GM12892 (cell line): ENCODE results near the gene VSIR.

Experiments used
- DNase-seq: peaks from one replicate; pipeline ENCODE4 v3.0.0; 2011; ENCODE audit not compliant: insufficient read length
- FAIRE-seq: peaks from 2 replicates; lab custom pipeline; 2011; peaks lifted over from hg19 to GRCh38; lab: Jason Lieb, UNC
- POLR2A ChIP-seq: IDR thresholded peaks from 2 replicates; pipeline ENCODE4 v1.6.1; 2011; ENCODE audit warnings: low read depth, low read length, control low read depth
- POLR2AphosphoS5 ChIP-seq: IDR thresholded peaks from 2 replicates; pipeline ENCODE4 v1.6.1; 2011; ENCODE audit warnings: low read depth, low read length, control low read depth
- TAF1 ChIP-seq: IDR thresholded peaks from 2 replicates; pipeline ENCODE4 v1.6.1; 2011; ENCODE audit warnings: low read depth, mild to moderate bottlenecking, control low read depth, low read length, borderline replicate concordance

The VSIR gene

GRCh38 chr10:71727105-71727737 is 46.1 kb downstream of the VSIR start:
- no peak for FAIRE-seq
- no peak for TF ChIP-seq POLR2A
- TF ChIP-seq POLR2AphosphoS5, result no peak
- no peak for TF ChIP-seq TAF1
- peak; percentile 58 for DNase-seq

- DNase-seq, result no peak
- no peak for FAIRE-seq
- TF ChIP-seq POLR2AphosphoS5 (no peak), TAF1 (0 out of 2 replicates have a peak, but pooled peaks have one; percentile 12)
Observed at GRCh38 chr10:71726580-71727104, 46.7 kb downstream of the VSIR start.

DNA sequence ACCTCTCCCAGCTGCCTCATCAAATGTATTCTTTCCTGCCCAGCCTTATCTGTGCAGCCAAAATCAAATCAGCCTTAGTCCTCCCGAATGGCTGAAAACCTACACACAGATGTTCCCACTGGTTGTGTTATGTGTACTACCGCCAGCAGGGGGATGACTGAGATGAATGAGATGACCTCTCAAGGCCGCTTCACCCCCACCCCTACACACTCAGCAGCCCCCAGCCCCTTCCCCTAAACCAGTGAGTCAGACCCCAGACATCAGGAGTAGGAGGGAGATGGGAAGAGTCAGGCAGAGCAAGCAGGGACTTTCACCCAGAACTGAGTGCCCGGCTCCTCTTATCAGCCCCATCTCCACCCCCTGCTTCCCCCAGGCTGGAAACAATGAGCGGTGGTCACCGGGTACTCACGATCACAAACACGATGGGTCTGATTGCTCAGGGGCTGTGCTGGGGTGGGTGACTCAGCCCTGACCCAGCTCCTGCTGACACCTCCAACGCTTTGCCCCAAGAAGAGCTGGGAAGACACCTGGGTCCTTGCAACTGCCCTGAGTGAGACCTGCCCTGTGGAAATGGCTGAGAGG is 47.2 kb downstream of the VSIR start:
- DNase-seq, result no peak
- peak; percentile 83 for FAIRE-seq

DNA sequence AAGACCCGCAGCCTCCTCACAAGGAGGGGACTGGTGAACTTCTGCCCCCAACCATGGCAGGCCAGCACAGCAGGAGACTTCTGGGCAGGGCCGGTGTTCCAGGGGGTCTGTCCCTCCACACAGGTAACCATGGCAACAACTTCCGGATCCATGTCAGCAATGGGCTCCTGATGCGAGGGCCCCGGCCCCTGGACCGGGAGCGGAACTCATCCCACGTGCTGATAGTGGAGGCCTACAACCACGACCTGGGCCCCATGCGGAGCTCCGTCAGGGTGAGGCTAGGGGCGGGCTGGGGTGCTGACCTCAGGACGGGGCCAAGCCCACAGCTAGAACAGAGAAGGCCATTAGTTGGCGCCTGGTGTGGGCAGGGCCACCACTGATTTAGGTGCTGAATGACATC is 48.1 kb downstream of the VSIR start:
- FAIRE-seq (no peak), DNase-seq (no peak)
- TF ChIP-seq POLR2AphosphoS5 (no peak), TAF1 (no peak), POLR2A (no peak)

More for the DNA sequence above, 47.2 kb downstream of the VSIR start:
- TF ChIP-seq TAF1 (no peak), POLR2A (no peak), POLR2AphosphoS5 (no peak)

DNA sequence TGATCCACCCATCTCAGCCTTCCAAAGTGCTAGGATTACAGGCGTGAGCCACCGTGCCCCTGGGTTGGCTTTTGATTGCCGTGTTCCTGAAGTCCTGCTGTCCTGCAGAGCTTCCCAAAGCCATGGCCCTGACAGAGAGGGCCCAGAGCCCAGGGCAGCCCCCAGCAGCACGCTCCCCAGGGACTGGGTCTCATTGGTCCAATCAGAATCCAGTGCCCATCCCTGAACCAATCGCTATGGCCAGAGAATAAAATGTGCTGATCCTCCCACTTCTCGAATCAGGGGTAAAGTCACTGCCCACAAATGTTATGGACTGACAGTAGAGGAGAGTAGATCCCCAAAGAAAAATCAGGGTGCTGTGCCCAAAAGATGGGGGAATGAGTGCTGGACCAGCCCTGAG is 48.8 kb downstream of the VSIR start:
- TF ChIP-seq POLR2A, result no peak
- TF ChIP-seq POLR2AphosphoS5, result no peak
- FAIRE-seq (no peak), DNase-seq (no peak)

GRCh38 chr10:71723311-71723710 is 50.0 kb downstream of the VSIR start:
- TF ChIP-seq POLR2A (no peak), POLR2AphosphoS5 (no peak), TAF1 (no peak)
- DNase-seq (no peak), FAIRE-seq (no peak)

GRCh38 chr10:71722849-71723248 is 50.5 kb downstream of the VSIR start:
- no peak for TF ChIP-seq POLR2AphosphoS5
- no peak for TF ChIP-seq TAF1
- FAIRE-seq (no peak), DNase-seq (no peak)

DNA sequence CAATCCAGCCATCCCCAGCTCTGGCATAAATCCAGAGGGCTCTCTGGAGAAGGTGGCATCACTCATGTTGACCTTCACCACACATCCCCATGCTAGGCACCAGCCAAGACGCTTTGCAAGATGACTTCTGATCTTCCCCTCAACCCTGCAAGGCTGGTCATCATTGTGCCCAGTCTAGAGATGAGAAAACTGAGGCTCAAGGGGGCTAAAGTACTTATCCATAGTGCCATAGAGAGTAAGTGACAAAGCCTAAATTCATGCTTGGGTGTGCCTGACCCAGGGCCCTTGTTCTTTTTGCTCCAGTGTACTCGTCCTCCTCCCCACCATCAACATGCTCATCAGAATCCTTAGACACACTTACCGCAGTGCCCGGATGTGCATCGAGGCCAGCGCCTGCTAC is 52.0 kb downstream of the VSIR start:
- DNase-seq, result no peak
- TF ChIP-seq POLR2AphosphoS5 (no peak), TAF1 (no peak)
- FAIRE-seq, result no peak

- no peak for TF ChIP-seq TAF1
- TF ChIP-seq POLR2AphosphoS5, result no peak
- no peak for TF ChIP-seq POLR2A
- DNase-seq (no peak), FAIRE-seq (no peak)
Observed at GRCh38 chr10:71720288-71720687, 53.0 kb downstream of the VSIR start.

DNA sequence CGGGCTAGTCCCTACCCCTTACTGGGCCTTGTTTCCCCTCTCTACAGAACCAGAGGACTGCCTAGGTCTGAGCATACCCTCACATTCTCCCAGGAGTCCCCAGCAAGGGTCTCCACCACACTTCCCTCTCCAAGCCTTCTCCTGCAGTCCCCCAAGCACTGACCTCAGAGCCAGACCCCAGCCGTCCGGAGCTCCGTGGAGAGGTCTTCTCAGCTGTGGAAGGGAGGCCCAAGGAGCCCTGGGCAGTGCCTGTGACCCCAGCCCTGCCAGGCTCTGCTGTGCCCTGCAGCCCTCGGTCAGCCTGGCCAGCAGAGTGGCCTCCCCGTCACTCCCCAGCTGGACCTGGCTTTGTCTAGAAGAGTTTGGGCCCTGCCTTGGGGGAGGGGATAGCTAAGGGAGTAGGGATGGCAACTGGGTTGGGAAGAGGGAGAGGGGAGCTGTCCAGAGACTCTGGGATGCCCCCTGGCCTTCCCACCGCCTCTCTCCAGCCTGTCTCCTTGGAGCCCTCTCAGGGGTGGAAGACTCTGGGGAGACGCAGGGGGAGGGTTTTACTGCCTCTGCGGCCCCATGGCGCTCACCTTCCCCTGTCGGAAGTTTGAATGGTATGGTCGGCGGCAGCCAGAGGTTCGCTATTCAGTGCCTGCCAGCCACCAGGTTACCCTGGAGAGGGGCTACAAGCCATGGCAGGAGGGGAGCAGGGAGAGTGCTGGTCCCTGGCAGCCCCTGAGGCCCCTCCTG is 53.7 kb downstream of the VSIR start, which contains the start of gene C10orf105:
TSS of gene C10orf105 (minus strand) at position 315 of the 738 bp plus-strand sequence. CDS start 3,441 bp downstream, outside the sequence.
- no peak for DNase-seq
- FAIRE-seq, result no peak
- TF ChIP-seq POLR2A (no peak), TAF1 (no peak), POLR2AphosphoS5 (no peak)

DNA sequence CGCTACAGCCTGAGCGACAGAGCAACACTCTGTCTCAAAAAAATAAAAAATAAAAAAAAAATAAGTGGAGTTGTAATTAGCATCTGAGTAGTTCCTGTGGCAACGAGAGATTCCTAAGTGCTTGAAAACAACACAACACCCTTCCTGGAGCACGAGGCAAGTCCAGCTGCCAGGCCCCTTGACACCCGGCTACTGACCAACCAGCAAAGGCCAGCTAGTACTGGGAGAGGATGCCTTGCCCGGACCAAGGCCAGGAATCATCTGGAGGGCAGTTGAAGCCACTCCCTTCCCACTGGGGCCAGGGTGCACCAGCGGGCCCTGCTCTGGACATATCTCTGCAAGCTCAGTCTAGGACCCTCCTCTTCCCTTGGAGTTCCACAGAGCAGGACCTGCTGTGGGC is 54.3 kb downstream of the VSIR start:
- FAIRE-seq, result no peak
- TF ChIP-seq POLR2AphosphoS5 (no peak), POLR2A (no peak), TAF1 (no peak)
- DNase-seq, result no peak

GRCh38 chr10:71718165-71718698 is 55.1 kb downstream of the VSIR start:
- FAIRE-seq (no peak), DNase-seq (no peak)
- no peak for TF ChIP-seq POLR2AphosphoS5
- TF ChIP-seq TAF1, result no peak
- TF ChIP-seq POLR2A, result no peak

GRCh38 chr10:71717551-71717951 is 55.8 kb downstream of the VSIR start:
- no peak for TF ChIP-seq TAF1
- TF ChIP-seq POLR2AphosphoS5, result no peak
- no peak for TF ChIP-seq POLR2A
- FAIRE-seq (no peak), DNase-seq (no peak)
